ENCODE data around the gene TUBB2A.

Gene TUBB2A

DNA sequence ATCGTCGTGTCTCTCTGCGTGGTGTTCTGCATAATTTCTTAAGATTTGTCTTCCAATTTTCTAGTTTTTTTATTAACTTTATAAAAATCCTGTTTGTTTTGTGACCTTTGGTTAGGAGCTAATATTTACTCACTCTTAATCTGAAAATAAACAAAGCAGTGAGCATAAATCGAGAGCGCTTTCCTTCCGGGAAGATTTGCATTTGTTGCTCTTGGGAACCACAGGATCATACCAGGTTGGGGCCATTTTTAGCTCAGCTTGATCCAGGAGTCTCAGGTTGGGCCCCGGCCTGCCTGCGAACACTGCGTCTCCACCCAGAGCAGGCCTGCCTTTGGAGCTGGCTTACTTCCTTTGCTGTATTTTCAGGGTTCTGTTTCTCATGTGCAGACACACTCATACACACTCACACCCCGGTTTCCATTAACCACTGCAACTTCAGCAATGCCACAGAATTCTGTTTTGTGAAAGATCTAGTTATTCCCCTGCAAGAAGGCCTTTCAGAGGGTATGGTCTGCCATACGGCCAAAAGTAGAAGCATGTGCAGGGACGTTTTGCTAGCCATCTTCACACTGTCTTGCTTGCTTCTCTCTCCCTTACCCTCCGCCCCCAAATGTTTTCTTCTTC is 21.6 kb downstream of the TUBB2A start:
- Histone ChIP-seq H3K27me3 (no peaks in the 10 kb centered on the region), H3K36me3 (peaks cover 0 to 49% (median 20%) of the 10 kb centered on the region in 11 experiments; a peak in 18 of 22 replicates), H3K4me1 (peaks cover 27 to 40% (median 37%) of the 10 kb centered on the region in 10 experiments), H3K9ac (no peak overlapping the region), H3K9me3 (replicated peaks in 1 of 11) (no peaks in the 10 kb centered on the region), H3K27ac (no peak overlapping the region), H3K4me2 (no peak overlapping the region), H4K20me1 (no peaks in the 10 kb centered on the region), H3K4me3 (no peak overlapping the region)
- no peak for TF ChIP-seq Cebpa-rat (IDR thresholded peaks at IDR 0.05)

DNA sequence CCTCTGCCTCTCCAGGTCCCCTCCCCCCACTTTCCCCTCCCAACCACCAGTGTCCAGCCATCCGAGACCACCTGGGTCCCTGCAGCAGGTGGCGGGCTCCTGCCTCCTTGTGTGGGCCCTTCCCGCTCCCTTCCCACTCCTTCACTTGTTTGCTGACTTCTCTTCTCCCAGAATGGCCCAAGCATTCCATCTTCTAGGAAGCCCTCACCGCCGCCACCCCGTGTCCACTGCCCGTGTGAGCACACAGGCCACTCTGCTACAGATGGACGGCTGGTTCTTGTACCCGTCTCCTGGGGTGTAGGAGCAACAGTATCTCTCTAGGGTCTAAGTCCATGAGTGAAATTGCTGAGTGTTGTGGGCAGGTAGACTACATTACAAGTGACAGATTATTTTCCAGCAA is 23.8 kb downstream of the TUBB2A start:
- H3K27ac ChIP-seq: no peak overlapping the region
- peaks cover 7 to 17% (median 14%) of the 10 kb centered on the region in 10 experiments for H3K4me1 ChIP-seq
- H3K4me2 ChIP-seq: no peak overlapping the region
- H3K36me3 ChIP-seq: peaks cover 0 to 68% (median 24%) of the 10 kb centered on the region in 11 experiments; a peak in 19 of 22 replicates
- H4K20me1 ChIP-seq: no peaks in the 10 kb centered on the region
- H3K4me3 ChIP-seq: no peak overlapping the region
- H3K27me3 ChIP-seq: no peaks in the 10 kb centered on the region
- no peaks in the 10 kb centered on the region for H3K9me3 ChIP-seq (replicated peaks in 1 of 11)
- no peak for TF ChIP-seq Cebpa-rat (IDR thresholded peaks at IDR 0.05)
- no peak overlapping the region for H3K9ac ChIP-seq

DNA sequence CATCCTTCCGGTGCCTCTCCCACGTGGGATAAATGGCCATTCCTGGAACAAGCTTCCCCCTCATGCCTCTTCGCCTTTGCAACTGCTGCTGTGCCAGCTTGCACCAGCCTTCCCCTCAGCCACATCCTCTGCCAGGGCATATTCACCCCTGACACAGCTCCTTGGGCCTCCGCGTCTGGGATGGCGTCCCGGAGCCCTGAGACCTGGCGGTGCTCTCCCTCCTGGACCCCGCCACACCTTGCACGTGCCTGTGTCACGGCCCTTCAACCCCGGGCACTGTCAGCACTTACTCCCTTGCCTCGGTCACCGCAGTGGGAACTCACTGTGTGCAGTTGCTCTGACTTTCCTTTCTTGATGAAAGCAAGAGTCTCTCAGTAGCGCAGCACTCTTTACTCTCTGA is 25.6 kb downstream of the TUBB2A start:
- no peaks in the 10 kb centered on the region for H3K27me3 ChIP-seq
- H3K4me2 ChIP-seq: no peak overlapping the region
- no peak overlapping the region for H3K4me3 ChIP-seq
- peaks cover 0 to 3% (median 0%) of the 10 kb centered on the region in 10 experiments; a peak in 3 of 20 replicates for H3K4me1 ChIP-seq
- no peak overlapping the region for H3K27ac ChIP-seq
- TF ChIP-seq Cebpa-rat (IDR thresholded peaks at IDR 0.05): no peak
- no peaks in the 10 kb centered on the region for H3K9me3 ChIP-seq (replicated peaks in 1 of 11)
- peaks cover 0 to 56% (median 23%) of the 10 kb centered on the region in 11 experiments; a peak in 14 of 22 replicates for H3K36me3 ChIP-seq
- no peaks in the 10 kb centered on the region for H4K20me1 ChIP-seq
- no peak overlapping the region for H3K9ac ChIP-seq

DNA sequence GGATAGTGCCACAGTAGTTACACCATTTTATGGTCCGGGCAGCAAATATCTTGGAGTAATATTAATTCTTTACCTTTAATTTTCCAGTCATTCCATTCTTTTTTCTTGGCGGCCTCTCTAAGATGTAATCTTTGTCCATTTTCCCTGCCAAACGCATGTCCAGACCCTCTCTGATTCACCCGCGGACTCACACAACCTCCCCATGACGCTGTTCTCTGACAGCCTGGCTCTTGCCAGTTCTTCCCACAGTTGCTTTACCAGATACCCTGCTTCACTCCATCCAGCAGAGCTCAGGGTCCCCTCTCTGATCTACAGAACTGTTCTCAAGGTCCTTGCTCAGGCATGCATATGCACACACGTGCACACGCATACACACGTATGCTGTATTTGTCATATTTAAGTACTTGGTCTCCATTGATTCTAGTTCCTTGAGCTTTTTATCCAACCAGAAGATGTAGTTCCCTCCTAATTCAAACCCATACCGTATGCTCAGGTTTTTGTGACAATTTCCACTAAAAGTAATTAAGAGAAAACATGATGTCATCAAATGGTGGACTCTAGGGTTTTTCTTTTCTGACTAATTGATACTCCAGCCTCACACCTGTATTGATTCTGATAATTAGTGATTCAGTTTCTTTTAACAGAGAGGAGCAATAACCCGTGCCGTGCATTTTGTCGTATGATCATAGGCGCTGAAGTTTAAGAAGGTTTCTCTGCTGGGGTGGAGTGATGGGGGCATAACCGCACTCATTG is 28.8 kb downstream of the TUBB2A start:
- Histone ChIP-seq H3K9me3 (replicated peaks in 1 of 11) (no peaks in the 10 kb centered on the region), H3K4me3 (no peak overlapping the region), H3K4me1 (peaks cover 0 to 27% (median 15%) of the 10 kb centered on the region in 10 experiments; a peak in 14 of 20 replicates), H3K9ac (no peak overlapping the region), H3K36me3 (peaks cover 0 to 46% (median 23%) of the 10 kb centered on the region in 11 experiments; a peak in 13 of 22 replicates), H3K27me3 (no peaks in the 10 kb centered on the region), H3K4me2 (no peak overlapping the region), H4K20me1 (no peaks in the 10 kb centered on the region), H3K27ac (no peak overlapping the region)
- no peak for TF ChIP-seq Cebpa-rat (IDR thresholded peaks at IDR 0.05)

DNA sequence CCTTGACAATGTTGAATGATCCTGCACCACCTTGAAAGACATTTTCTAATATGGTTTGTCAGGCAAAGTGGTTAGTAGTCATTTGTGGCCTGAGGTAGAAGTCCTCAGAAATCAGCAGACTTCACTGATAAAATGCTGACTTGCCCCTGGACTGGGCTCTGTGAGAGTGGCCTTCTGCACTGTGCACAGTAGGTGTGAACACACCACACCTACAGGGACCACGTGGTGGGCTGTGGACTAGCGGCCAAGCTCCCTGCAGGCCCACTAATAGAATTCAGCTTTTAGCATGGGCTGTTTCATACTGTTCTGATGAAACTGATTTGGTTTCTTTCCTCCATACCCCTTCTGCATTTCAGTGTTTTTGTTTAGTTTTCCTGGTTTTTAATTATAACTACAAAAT is 31.5 kb downstream of the TUBB2A start:
- Histone ChIP-seq H3K27ac (no peak overlapping the region), H3K4me2 (no peak overlapping the region), H3K36me3 (peaks cover 0 to 26% (median 17%) of the 10 kb centered on the region in 11 experiments; a peak in 11 of 22 replicates), H3K27me3 (no peaks in the 10 kb centered on the region), H3K4me3 (no peak overlapping the region), H3K4me1 (peaks cover 0 to 27% (median 15%) of the 10 kb centered on the region in 10 experiments; a peak in 14 of 20 replicates), H3K9ac (0 out of 22 replicates have a peak overlapping the region, but pooled peaks of 2 of the 11 experiments have one; percentile 10 to 11), H4K20me1 (no peaks in the 10 kb centered on the region), H3K9me3 (replicated peaks in 1 of 11) (no peaks in the 10 kb centered on the region)
- TF ChIP-seq Cebpa-rat (IDR thresholded peaks at IDR 0.05): no peak

DNA sequence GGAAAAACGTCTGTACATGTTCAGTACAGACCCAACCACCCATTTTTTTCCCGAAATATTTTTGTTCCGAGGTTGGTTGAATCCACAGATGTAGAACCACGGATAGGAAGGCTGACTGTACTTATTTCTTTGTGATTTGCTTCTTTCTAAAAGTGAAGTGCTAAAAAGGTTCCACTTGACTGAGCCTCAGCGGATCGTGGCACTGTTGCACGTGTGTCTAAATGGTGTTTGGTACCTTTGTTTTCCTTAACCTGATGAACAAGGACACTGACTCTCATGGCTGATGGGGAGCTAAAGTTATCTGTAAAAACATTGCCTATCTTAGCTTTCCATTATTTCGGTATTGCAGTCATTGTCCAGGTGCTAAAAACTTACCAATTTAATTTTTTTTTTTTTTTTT is 32.7 kb downstream of the TUBB2A start:
- Histone ChIP-seq H3K4me3 (no peak overlapping the region), H3K9me3 (replicated peaks in 1 of 11) (no peaks in the 10 kb centered on the region), H3K9ac (0 out of 22 replicates have a peak overlapping the region, but pooled peaks of 2 of the 11 experiments have one; percentile 1 to 2), H3K36me3 (peaks cover 0 to 17% (median 11%) of the 10 kb centered on the region in 11 experiments; a peak in 10 of 22 replicates), H3K4me1 (peaks cover 2 to 30% (median 16%) of the 10 kb centered on the region in 10 experiments; a peak in 18 of 20 replicates), H3K27ac (no peak overlapping the region), H3K27me3 (no peaks in the 10 kb centered on the region), H3K4me2 (peak overlapping the region in 8 of 11 experiments; percentile 11 to 57 (median 45); a peak in 15 of 22 replicates), H4K20me1 (no peaks in the 10 kb centered on the region)
- no peak for TF ChIP-seq Cebpa-rat (IDR thresholded peaks at IDR 0.05)

DNA sequence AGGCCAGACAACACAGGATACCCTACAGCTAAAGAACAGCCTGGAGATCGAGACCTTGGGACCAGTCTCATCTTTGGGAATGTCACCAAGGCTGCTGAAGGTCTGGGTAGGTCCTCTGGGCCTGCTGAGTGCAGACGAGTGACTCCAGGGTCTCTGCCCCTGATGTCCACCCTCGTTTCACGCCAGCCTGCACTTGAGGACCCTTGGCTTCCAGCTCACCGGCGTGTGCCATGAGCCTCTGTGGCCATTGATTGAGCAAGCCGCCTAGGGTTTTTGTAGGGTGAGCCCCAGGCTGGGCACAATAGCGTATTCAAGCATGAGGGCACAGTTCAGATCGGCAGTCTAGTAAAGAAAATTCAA is 34.5 kb downstream of the TUBB2A start:
- no peak for TF ChIP-seq Cebpa-rat (IDR thresholded peaks at IDR 0.05)
- Histone ChIP-seq H3K4me1 (peaks cover 9 to 38% (median 26%) of the 10 kb centered on the region in 10 experiments), H3K9ac (no peak overlapping the region), H3K4me3 (no peak overlapping the region), H3K27me3 (no peaks in the 10 kb centered on the region), H3K36me3 (no peaks in the 10 kb centered on the region), H4K20me1 (no peaks in the 10 kb centered on the region), H3K4me2 (no peak overlapping the region), H3K9me3 (replicated peaks in 1 of 11) (no peaks in the 10 kb centered on the region), H3K27ac (no peak overlapping the region)

DNA sequence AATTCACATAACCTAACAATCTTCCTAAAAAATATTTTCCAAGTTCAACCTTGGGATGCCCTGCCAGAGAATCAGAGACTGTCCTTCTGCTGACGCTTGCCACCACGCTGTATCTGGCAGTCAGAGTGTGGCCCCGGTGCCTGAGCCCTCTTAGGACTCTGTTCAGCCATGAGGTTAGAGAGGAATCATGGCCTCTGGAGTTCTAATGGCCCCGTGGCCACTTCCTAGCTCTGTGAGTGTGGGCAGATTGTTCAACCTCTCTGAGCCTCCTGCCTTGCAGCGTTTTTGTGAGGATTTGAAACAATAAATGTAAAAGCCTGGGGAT is 36.6 kb downstream of the TUBB2A start:
- Histone ChIP-seq H3K9me3 (replicated peaks in 1 of 11) (no peaks in the 10 kb centered on the region), H3K27ac (no peak overlapping the region), H3K4me3 (no peak overlapping the region), H3K4me2 (no peak overlapping the region), H4K20me1 (no peaks in the 10 kb centered on the region), H3K27me3 (no peaks in the 10 kb centered on the region), H3K9ac (no peak overlapping the region), H3K36me3 (peaks cover 0 to 4% (median 0%) of the 10 kb centered on the region in 11 experiments; a peak in 1 of 22 replicates), H3K4me1 (peaks cover 25 to 42% (median 34%) of the 10 kb centered on the region in 10 experiments)
- no peak for TF ChIP-seq Cebpa-rat (IDR thresholded peaks at IDR 0.05)

DNA sequence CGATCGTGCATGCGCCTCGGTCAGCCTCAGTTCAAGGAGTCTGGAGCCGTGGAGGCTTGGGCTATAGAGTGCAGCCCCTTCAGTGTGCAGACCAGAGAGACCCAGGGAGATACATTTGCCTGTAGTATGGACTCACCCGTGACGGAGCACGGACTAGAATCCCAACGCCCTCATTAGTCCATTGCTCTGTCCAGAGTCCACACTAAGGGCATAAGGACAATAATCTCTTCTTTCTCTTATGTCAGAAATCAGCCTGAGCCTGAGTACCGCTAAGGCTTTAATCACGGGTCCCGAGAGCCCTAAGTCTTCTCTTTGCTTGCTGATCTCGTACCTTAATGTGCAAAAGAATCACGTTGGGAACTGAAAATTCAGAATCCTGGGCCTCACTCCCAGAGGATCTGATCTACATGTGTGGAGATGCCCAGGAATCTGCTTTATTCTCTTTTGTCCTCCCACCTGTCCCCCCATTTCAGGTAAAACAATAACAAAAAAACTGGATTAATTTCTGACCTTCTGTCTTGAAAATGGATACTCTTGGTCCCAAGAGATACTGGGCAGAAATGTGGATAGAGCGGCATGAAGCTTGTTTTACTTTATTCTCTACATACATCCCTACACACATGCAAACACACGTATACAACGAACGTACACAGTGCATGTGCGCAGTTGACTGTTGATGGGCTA is 38.2 kb downstream of the TUBB2A start:
- Histone ChIP-seq H4K20me1 (peaks cover 0 to 8% (median 0%) of the 10 kb centered on the region in 11 experiments; a peak in 3 of 22 replicates), H3K9me3 (replicated peaks in 1 of 11) (no peaks in the 10 kb centered on the region), H3K4me3 (peak overlapping the region; percentile 69 to 98 (median 84)), H3K36me3 (peaks cover 8 to 19% (median 13%) of the 10 kb centered on the region in 11 experiments; a peak in 21 of 22 replicates), H3K9ac (peak overlapping the region; percentile 78 to 91 (median 83)), H3K4me2 (peak overlapping the region; percentile 83 to 96 (median 91)), H3K4me1 (peaks cover 21 to 30% (median 26%) of the 10 kb centered on the region in 10 experiments), H3K27ac (peak overlapping the region; percentile 59 to 88 (median 80)), H3K27me3 (no peaks in the 10 kb centered on the region)
- no peak for TF ChIP-seq Cebpa-rat (IDR thresholded peaks at IDR 0.05)

Measured in BLaER1 treated with 17β-estradiol and CSF1 and Interleukin-3, amounts not matched to agents 10 nM and 100 nM (cell line).